ENCODE measurements around the gene PPM1H. TPM values are rescaled to one million over a fixed set of nuclear protein-coding genes. Genes with fewer than 3 reads are reported as not detected.

Gene PPM1H
- total and polyA plus RNA-seq, 2 of the 8 experiments (the other 6 are each of a cell fraction or from before 2014, with no cell fraction given) = 16.4 to 36.1 TPM

DNA sequence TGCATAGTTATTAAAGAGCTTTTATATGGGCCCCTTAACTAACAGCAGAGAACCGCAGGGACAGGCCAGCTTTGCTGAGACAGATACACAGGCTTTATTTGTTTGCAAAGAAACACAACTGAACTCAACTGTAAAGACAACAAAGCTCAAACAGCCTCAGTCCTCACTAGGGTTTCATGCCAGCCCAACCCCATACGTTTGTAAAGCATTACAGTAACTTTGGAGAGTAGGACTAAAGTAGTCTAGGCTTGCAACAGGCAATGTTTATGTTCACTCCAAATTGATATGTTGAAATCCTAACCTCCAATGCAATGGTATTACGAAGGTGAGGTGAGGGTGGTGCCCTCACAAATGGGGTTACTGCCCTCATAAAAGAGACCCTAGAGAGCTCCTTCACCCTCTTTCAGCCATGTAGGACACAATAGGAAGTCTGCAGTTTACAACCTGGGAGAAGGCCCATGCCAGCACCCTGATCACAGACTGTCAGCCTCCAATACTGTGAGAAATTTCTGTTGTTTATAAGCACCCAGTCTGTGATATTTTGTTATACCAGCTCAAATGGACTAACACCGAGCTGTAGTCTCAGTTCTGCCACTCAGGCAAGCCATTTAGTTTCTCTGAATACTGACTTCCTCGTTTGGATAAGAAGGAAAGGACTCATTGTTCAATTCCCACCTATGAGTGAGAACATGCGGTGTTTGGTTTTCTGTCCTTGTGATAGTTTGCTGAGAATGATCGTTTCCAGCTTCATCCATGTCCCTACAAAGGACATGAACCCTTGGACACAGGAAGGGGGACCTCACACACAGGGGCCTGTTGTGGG is 35.2 kb downstream of the PPM1H start:
- ChIA-PET POLR2A (ENCODE audit: partially characterized antibody) (no interaction called here), CTCF (ENCODE audit: partially characterized antibody) (interaction anchor here (0.6 to 1.3 kb wide), 4 partner anchors 11 to 698 kb away, joined by 3 to 6 read pairs (median 5); no protein-coding TSS in a partner anchor)

More for the DNA sequence above, 35.2 kb downstream of the PPM1H start:
- Histone ChIP-seq H3K23me2 (ENCODE audit: low read depth, low read length) (no peaks in the 10 kb centered on the region), H3K36me3 (ENCODE audit: control insufficient read depth in 2 of 4, insufficient read depth in 4 of 4, low read length in 3 of 4) (no peaks in the 10 kb centered on the region), H4K20me1 (replicated peaks in 1 of 2; ENCODE audit: control insufficient read depth in 1 of 2, insufficient read depth in 2 of 2, low read length in 2 of 2) (peaks cover 1 to 2% of the 10 kb centered on the region in 2 experiments), H3K9ac (replicated peaks in 1 of 4; ENCODE audit: extremely low read depth in 1 of 4, low read depth in 3 of 4, low read length in 3 of 4) (no peak overlapping the region), H3K18ac (ENCODE audit: extremely low read depth, low read length) (no peak overlapping the region), H2BK15ac (ENCODE audit: low read length) (no peak overlapping the region), H2AFZ (ENCODE audit: low read length) (no peak overlapping the region), H3K27me3 (replicated peaks in 1 of 4; ENCODE audit: control insufficient read depth in 3 of 4, extremely low read depth in 1 of 4, insufficient read depth in 3 of 4, low read length in 3 of 4) (no peaks in the 10 kb centered on the region), H2BK5ac (ENCODE audit: low read depth, low read length) (no peak overlapping the region), H4K91ac (replicated peaks; ENCODE audit: insufficient read length, low read length) (no peak overlapping the region), H4K8ac (ENCODE audit: extremely low read depth, insufficient read depth, low read length) (no peak overlapping the region), H2BK12ac (ENCODE audit: low read depth, low read length) (no peak overlapping the region), H3K14ac (ENCODE audit: insufficient read length) (no peak overlapping the region), H3K79me1 (ENCODE audit: low read depth, low read length) (no peaks in the 10 kb centered on the region; the same call in 1 of the 2 replicates), H3K23ac (ENCODE audit: insufficient read length) (no peak overlapping the region), H2BK20ac (ENCODE audit: low read length) (no peak overlapping the region), H3K9me3 (ENCODE audit: insufficient read depth in 2 of 2, low read depth in 1 of 2, low read length in 1 of 2) (no peaks in the 10 kb centered on the region), H3K4ac (replicated peaks; ENCODE audit: insufficient read length, low read depth, low read length) (no peak overlapping the region), H3K4me3 (ENCODE audit: extremely low read depth in 1 of 4, insufficient read depth in 2 of 4, low read depth in 3 of 4, low read length in 4 of 4) (no peak overlapping the region), H3K27ac (ENCODE audit: low read depth, low read length) (no peak overlapping the region), H3K79me2 (ENCODE audit: control insufficient read depth in 1 of 2, insufficient read depth in 2 of 2, low read length in 2 of 2) (peaks cover 4 to 36% of the 10 kb centered on the region in 2 experiments), H2BK120ac (replicated peaks; ENCODE audit: low read depth, low read length) (no peak overlapping the region), H3K56ac (replicated peaks; ENCODE audit: insufficient read length, low read depth, low read length) (no peak overlapping the region), H4K5ac (ENCODE audit: insufficient read length, low read depth, low read length) (no peak overlapping the region), H3K4me1 (replicated peaks in 1 of 4; ENCODE audit: control insufficient read depth in 3 of 4, insufficient read depth in 4 of 4, low read length in 3 of 4) (peaks cover 0 to 9% (median 2%) of the 10 kb centered on the region in 4 experiments; a peak in 3 of 7 replicates), H2AK5ac (ENCODE audit: low read depth, low read length) (no peak overlapping the region), H3K4me2 (ENCODE audit: insufficient read depth in 1 of 2, low read depth in 2 of 2, low read length in 2 of 2) (no peak overlapping the region)
- FAIRE-seq (no peak), DNase-seq (ENCODE audit: low read depth in 1 of 2, low spot score in 2 of 2) (no peak)
- TF ChIP-seq, protein P1, sequence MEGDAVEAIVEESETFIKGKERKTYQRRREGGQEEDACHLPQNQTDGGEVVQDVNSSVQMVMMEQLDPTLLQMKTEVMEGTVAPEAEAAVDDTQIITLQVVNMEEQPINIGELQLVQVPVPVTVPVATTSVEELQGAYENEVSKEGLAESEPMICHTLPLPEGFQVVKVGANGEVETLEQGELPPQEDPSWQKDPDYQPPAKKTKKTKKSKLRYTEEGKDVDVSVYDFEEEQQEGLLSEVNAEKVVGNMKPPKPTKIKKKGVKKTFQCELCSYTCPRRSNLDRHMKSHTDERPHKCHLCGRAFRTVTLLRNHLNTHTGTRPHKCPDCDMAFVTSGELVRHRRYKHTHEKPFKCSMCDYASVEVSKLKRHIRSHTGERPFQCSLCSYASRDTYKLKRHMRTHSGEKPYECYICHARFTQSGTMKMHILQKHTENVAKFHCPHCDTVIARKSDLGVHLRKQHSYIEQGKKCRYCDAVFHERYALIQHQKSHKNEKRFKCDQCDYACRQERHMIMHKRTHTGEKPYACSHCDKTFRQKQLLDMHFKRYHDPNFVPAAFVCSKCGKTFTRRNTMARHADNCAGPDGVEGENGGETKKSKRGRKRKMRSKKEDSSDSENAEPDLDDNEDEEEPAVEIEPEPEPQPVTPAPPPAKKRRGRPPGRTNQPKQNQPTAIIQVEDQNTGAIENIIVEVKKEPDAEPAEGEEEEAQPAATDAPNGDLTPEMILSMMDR (IDR thresholded peaks at IDR 0.05; ENCODE audit: control extremely low read depth in 1 of 3, insufficient read depth in 1 of 3, low read depth in 1 of 3, low read length in 3 of 3) = no peak
- no peak for TF ChIP-seq TEAD4 (IDR thresholded peaks at IDR 0.05; ENCODE audit: low read depth, low read length)
- no peak for TF ChIP-seq KDM5A (IDR thresholded peaks at IDR 0.05; ENCODE audit: low read length)
- TF ChIP-seq ZNF274 (IDR thresholded peaks at IDR 0.05; ENCODE audit: borderline replicate concordance, extremely low read depth, low read length) = no peak
- TF ChIP-seq TCF12 (IDR thresholded peaks at IDR 0.05; ENCODE audit: low read depth, low read length) = no peak
- no peak for TF ChIP-seq TAF1 (IDR thresholded peaks at IDR 0.05; ENCODE audit: low read depth, low read length)
- WGBS, 2 experiments (ENCODE audit: extremely low coverage in 1 of 2, insufficient coverage in 1 of 2, insufficient read length in 1 of 2, insufficient replicate concordance in 2 of 2, low coverage in 1 of 2, low lambda C conversion rate in 2 of 2, missing lambda C conversion rate in 1 of 2) = 80% methylated on average over 7 of the region's 7 CpGs; no CpG with 5 or more reads in 1 of the 2 experiments
